Ectodermal cell (in vitro differentiated cells): ENCODE measurements around the gene CRPPA.

ENCODE experiments used
- H3K27ac ChIP-seq: 2 replicates; pipeline ENCODE4 v1.7.0; 2013; ENCODE audit warnings: mild to moderate bottlenecking, low read depth, low read length; ENCODE audit not compliant: insufficient read depth, poor library complexity, severe bottlenecking
- H3K27me3 ChIP-seq: 2 replicates; pipeline ENCODE4 v1.7.0; 2013; ENCODE audit warnings: mild to moderate bottlenecking, low read length; ENCODE audit not compliant: insufficient read depth, control insufficient read depth, poor library complexity, severe bottlenecking
- H3K36me3 ChIP-seq: one replicate; pipeline ENCODE4 v1.7.0; 2013; ENCODE audit warnings: low read length; ENCODE audit not compliant: control insufficient read depth, insufficient read depth
- H3K4me1 ChIP-seq: one replicate; pipeline ENCODE4 v1.7.0; 2013; ENCODE audit warnings: low read length; ENCODE audit not compliant: control insufficient read depth, insufficient read depth
- H3K4me3 ChIP-seq: 2 replicates; pipeline ENCODE4 v1.7.0; 2013; ENCODE audit warnings: low read depth, low read length, control low read depth; ENCODE audit not compliant: insufficient read depth
- H3K9me3 ChIP-seq: 2 replicates; pipeline ENCODE4 v1.7.0; 2013; ENCODE audit warnings: mild to moderate bottlenecking, low read length, moderate library complexity; ENCODE audit not compliant: control insufficient read depth
- WGBS, 2 experiments: methylation state at CpG; one replicate each; pipeline ENCODE4 v1.1.7; 2013; ENCODE audit warnings: missing lambda C conversion rate in 2 of 2; 5-methylcytosine and 5-hydroxymethylcytosine counted together

The CRPPA gene

GRCh38 chr7:16423761-16424160 is 2.4 kb upstream of the CRPPA start:
- no CpG with 5 or more reads among the region's 1 CpG for WGBS, 2 experiments
- Histone ChIP-seq H3K36me3 (no peaks in the 10 kb centered on the region), H3K9me3 (no peaks in the 10 kb centered on the region), H3K4me1 (no peaks in the 10 kb centered on the region), H3K27me3 (peaks cover 5% of the 10 kb centered on the region), H3K4me3 (no peak overlapping the region), H3K27ac (no peak overlapping the region)

GRCh38 chr7:16422917-16423316 is 1.6 kb upstream of the CRPPA start:
- Histone ChIP-seq H3K36me3 (no peaks in the 10 kb centered on the region), H3K4me3 (no peak overlapping the region), H3K27me3 (peaks cover 5% of the 10 kb centered on the region), H3K4me1 (no peaks in the 10 kb centered on the region), H3K27ac (no peak overlapping the region), H3K9me3 (no peaks in the 10 kb centered on the region)
- 93% methylated on average over 3 of the region's 3 CpGs for WGBS, 2 experiments

- 83 to 100% methylated on average over 1 of the region's 1 CpG for WGBS, 2 experiments
- Histone ChIP-seq H3K27ac (no peak overlapping the region), H3K4me1 (no peaks in the 10 kb centered on the region), H3K9me3 (no peaks in the 10 kb centered on the region), H3K27me3 (peaks cover 5% of the 10 kb centered on the region), H3K4me3 (no peak overlapping the region), H3K36me3 (no peaks in the 10 kb centered on the region)
Measured at GRCh38 chr7:16422103-16422435, 731 bp upstream of the CRPPA start.

- 1 to 2% methylated on average over 56 of the region's 56 CpGs for WGBS, 2 experiments
- Histone ChIP-seq H3K9me3 (no peaks in the 10 kb centered on the region), H3K36me3 (no peaks in the 10 kb centered on the region), H3K27ac (peak overlapping the region; percentile 73), H3K4me3 (peak overlapping the region; percentile 70), H3K27me3 (peaks cover 5% of the 10 kb centered on the region), H3K4me1 (no peaks in the 10 kb centered on the region)
Measured at GRCh38 chr7:16420649-16421332, 547 bp downstream of the CRPPA start.

GRCh38 chr7:16420329-16420648 is 1.0 kb downstream of the CRPPA start:
- H3K4me3 ChIP-seq = peak overlapping the region; percentile 70
- no peaks in the 10 kb centered on the region for H3K4me1 ChIP-seq
- H3K27me3 ChIP-seq = peaks cover 5% of the 10 kb centered on the region
- no peaks in the 10 kb centered on the region for H3K9me3 ChIP-seq
- WGBS, 2 experiments = 29 to 36% methylated on average over 3 of the region's 3 CpGs
- H3K27ac ChIP-seq = no peak overlapping the region
- no peaks in the 10 kb centered on the region for H3K36me3 ChIP-seq

GRCh38 chr7:16419859-16420258 is 1.5 kb downstream of the CRPPA start:
- Histone ChIP-seq H3K4me3 (no peak overlapping the region), H3K36me3 (no peaks in the 10 kb centered on the region), H3K27me3 (peaks cover 5% of the 10 kb centered on the region), H3K4me1 (no peaks in the 10 kb centered on the region), H3K27ac (no peak overlapping the region), H3K9me3 (no peaks in the 10 kb centered on the region)
- WGBS, 2 experiments = 86 to 87% methylated on average over 10 of the region's 10 CpGs

- no peaks in the 10 kb centered on the region for H3K36me3 ChIP-seq
- no peaks in the 10 kb centered on the region for H3K4me1 ChIP-seq
- no peak overlapping the region for H3K27ac ChIP-seq
- peaks cover 5% of the 10 kb centered on the region for H3K27me3 ChIP-seq
- H3K9me3 ChIP-seq = no peaks in the 10 kb centered on the region
- H3K4me3 ChIP-seq = no peak overlapping the region
- WGBS, 2 experiments = 63% methylated on average over 1 of the region's 1 CpG; no CpG with 5 or more reads in 1 of the 2 experiments
Measured at GRCh38 chr7:16419126-16419525, 2.2 kb downstream of the CRPPA start.

- no peaks in the 10 kb centered on the region for H3K36me3 ChIP-seq
- no peaks in the 10 kb centered on the region for H3K9me3 ChIP-seq
- no peaks in the 10 kb centered on the region for H3K4me1 ChIP-seq
- no CpG with 5 or more reads among the region's 1 CpG for WGBS, 2 experiments
- no peak overlapping the region for H3K27ac ChIP-seq
- H3K27me3 ChIP-seq = peaks cover 5% of the 10 kb centered on the region
- H3K4me3 ChIP-seq = no peak overlapping the region
Measured at GRCh38 chr7:16417906-16418305, 3.4 kb downstream of the CRPPA start.

GRCh38 chr7:16416289-16417282 is 4.8 kb downstream of the CRPPA start:
- Histone ChIP-seq H3K27me3 (no peaks in the 10 kb centered on the region), H3K27ac (no peak overlapping the region), H3K36me3 (no peaks in the 10 kb centered on the region), H3K4me3 (no peak overlapping the region), H3K9me3 (no peaks in the 10 kb centered on the region), H3K4me1 (no peaks in the 10 kb centered on the region)
- WGBS, 2 experiments = 86 to 89% methylated on average over 7 of the region's 7 CpGs
